ENCODE data around the gene PPP2R3B. TPM values are rescaled to one million over a fixed set of nuclear protein-coding genes. Genes with fewer than 3 reads are reported as not detected.

PPP2R3B gene
- total and polyA plus RNA-seq, 2 of the 13 experiments (the other 11 are each of a cell fraction or from before 2014, with no cell fraction given) = 17.0 to 21.4 TPM

- Histone ChIP-seq H2AFZ (ENCODE audit: low read length) (no peak overlapping the region), H3K36me3 (replicated peaks in 1 of 2; ENCODE audit: control insufficient read depth in 1 of 2, insufficient read depth in 2 of 2, low read length in 2 of 2) (no peaks in the 10 kb centered on the region), H3K4me3 (replicated peaks in 1 of 3; ENCODE audit: insufficient read depth in 1 of 3, low read depth in 2 of 3, low read length in 3 of 3) (no peak overlapping the region), H3K9ac (ENCODE audit: insufficient read depth, low read depth, low read length) (no peak overlapping the region), H3K4me2 (ENCODE audit: low read depth, low read length) (no peak overlapping the region), H3K79me2 (ENCODE audit: insufficient read depth, low read length) (no peaks in the 10 kb centered on the region), H3K27me3 (ENCODE audit: control insufficient read depth in 1 of 2, insufficient read depth in 2 of 2, low read length in 2 of 2) (no peaks in the 10 kb centered on the region), H4K20me1 (ENCODE audit: insufficient read depth, low read length) (no peaks in the 10 kb centered on the region), H3K9me3 (ENCODE audit: low read length) (no peaks in the 10 kb centered on the region), H3K27ac (ENCODE audit: extremely low read length, insufficient read depth, low read length) (no peak overlapping the region), H3K4me1 (ENCODE audit: insufficient read depth, low read length) (peaks cover 21% of the 10 kb centered on the region)
- CTCF ChIA-PET (ENCODE audit: low intra/inter-chr PET ratio, low total read pairs) = no interaction called here
- in situ Hi-C loops (cut with HindIII; ENCODE audit: extremely low pct_ligation_motif_present, low pct_unique_long_range_greater_than_20kb) = no loop called here
- POLR2A ChIA-PET = no interaction called here
- DNase-seq (ENCODE audit: low spot score) (no peak), ATAC-seq (no peak), FAIRE-seq (no peak)
- BruUV-seq (replicated peaks) = no TSS peak
- no peak for TF ChIP-seq ZNF264 (CRISPR knock-in tag; IDR thresholded peaks at IDR 0.05)
- TF ChIP-seq SP1 (IDR thresholded peaks at IDR 0.05) = no peak
- TF ChIP-seq SP1 (CRISPR knock-in tag; IDR thresholded peaks at IDR 0.05) = no peak
- no peak for TF ChIP-seq GABPB1 (CRISPR knock-in tag; IDR thresholded peaks at IDR 0.05)
- no peak for TF ChIP-seq PRMT3 (CRISPR knock-in tag; IDR thresholded peaks at IDR 0.05; ENCODE audit: borderline replicate concordance, low read depth)
- TF ChIP-seq ISL2 (CRISPR knock-in tag; IDR thresholded peaks at IDR 0.05) = no peak
- no peak for TF ChIP-seq DMAP1 (CRISPR knock-in tag; IDR thresholded peaks at IDR 0.05)
- TF ChIP-seq ZNF3 (CRISPR knock-in tag; IDR thresholded peaks at IDR 0.05) = no peak
- no peak for TF ChIP-seq KAT7 (CRISPR knock-in tag; IDR thresholded peaks at IDR 0.05; ENCODE audit: borderline replicate concordance)
- TF ChIP-seq SP4 (CRISPR knock-in tag; IDR thresholded peaks at IDR 0.05) = no peak
- no peak for TF ChIP-seq HNF4A (CRISPR knock-in tag; IDR thresholded peaks at IDR 0.05)
- TF ChIP-seq NFYC (CRISPR knock-in tag; IDR thresholded peaks at IDR 0.05) = no peak
- TF ChIP-seq NAIF1 (CRISPR knock-in tag; IDR thresholded peaks at IDR 0.05; ENCODE audit: borderline replicate concordance) = no peak
- no peak for TF ChIP-seq HDAC6 (IDR thresholded peaks at IDR 0.05; ENCODE audit: low read depth, low read length)
- no peak for TF ChIP-seq ZNF564 (CRISPR knock-in tag; IDR thresholded peaks at IDR 0.05)
- TF ChIP-seq RBM22 (optimal IDR thresholded peaks at IDR 0.05; ENCODE audit: low read length) = no peak
- intact Hi-C loops (cut with micrococcal nuclease; ENCODE audit: unreplicated experiment) = no loop called here
- 88% methylated on average over 12 of the region's 13 CpGs for WGBS (ENCODE audit: low lambda C conversion rate)
Observed at GRCh38 chrX:390459-390858, 3.8 kb upstream of the PPP2R3B start.

All from HepG2 (cell line).